K562 (cell line): Measurements from ENCODE around the gene KRTAP2-4. TPM values are rescaled to one million over a fixed set of nuclear protein-coding genes. Genes with fewer than 3 reads are reported as not detected.

Source experiments
- ATAC-seq: fragments of 200-7000 bp; cut with Tn5 transposase; 3 replicates; pipeline ENCODE4 v1.9.1; 2020; ENCODE audit warnings: moderate library complexity
- BruUV-seq: library from RNA; stranded (reverse); fragments of 400-500 nt; replicated peaks from 2 replicates; lab custom pipeline; 2021; lab: Mats Ljungman, UMichigan
- CTCF ChIA-PET: fragments of 300-600 bp; formaldehyde crosslinking; extraction: SDS; loops from one replicate; lab custom pipeline; 2021; ENCODE audit warnings: low intra/inter-chr PET ratio; lab: Yijun Ruan, JAX
- POLR2A ChIA-PET: fragments of 300-600, 350-650 bp; sonication (Branson Sonifier 250); formaldehyde crosslinking; extraction: SDS; loops from one replicate; lab custom pipeline; 2021; ENCODE audit warnings: antibody characterized with exemption, inconsistent platforms; lab: Yijun Ruan, JAX
- DNase-seq, 4 experiments: peaks; one replicate each; pipeline versions ENCODE4 v3.0.0 to v3.0.0-alpha.2; 2011 to 2018; ENCODE audit warnings: low spot score in 3 of 4, mixed read lengths in 3 of 4; ENCODE audit errors: extremely low read depth in 1 of 4
- FAIRE-seq: peaks from 2 replicates; lab custom pipeline; 2011; peaks lifted over from hg19 to GRCh38; lab: Jason Lieb, UNC
- H2AFZ ChIP-seq: 2 replicates; pipeline ENCODE4 v1.6.0; 2011; ENCODE audit warnings: low read depth, low read length, control low read depth, inconsistent platforms
- H3K27ac ChIP-seq: fragments of 200-600 bp; 3 replicates; pipeline ENCODE4 v1.8.0; 2011; ENCODE audit warnings: low read depth, mild to moderate bottlenecking, control low read depth, inconsistent platforms, low read length, moderate library complexity, mixed read lengths; ENCODE audit errors: extremely low read depth
- H3K27me3 ChIP-seq, 2 experiments: fragments of 300-600 bp in 1 of 2; 2 replicates in 1 of 2; 3 replicates in 1 of 2; pipeline versions ENCODE4 v1.6.0 to v1.8.0; 2011; ENCODE audit warnings: inconsistent platforms in 2 of 2, low read length in 2 of 2, mild to moderate bottlenecking in 1 of 2, mixed read lengths in 1 of 2, moderate library complexity in 1 of 2; ENCODE audit not compliant: control insufficient read depth in 2 of 2, insufficient read depth in 2 of 2
- H3K36me3 ChIP-seq: fragments of 300-600 bp; 3 replicates; pipeline ENCODE4 v1.8.0; 2011; ENCODE audit warnings: mild to moderate bottlenecking, low read length, inconsistent platforms; ENCODE audit not compliant: control insufficient read depth, insufficient read depth
- H3K4me1 ChIP-seq, 2 experiments: fragments of 200-600 bp in 1 of 2; replicated peaks in 1 of 2; 2 replicates in 1 of 2; 3 replicates in 1 of 2; pipeline versions ENCODE4 v1.5.1 to v1.8.0; 2011; ENCODE audit warnings: inconsistent platforms in 2 of 2, low read length in 2 of 2, mild to moderate bottlenecking in 1 of 2, mixed read lengths in 1 of 2, moderate library complexity in 1 of 2; ENCODE audit not compliant: control insufficient read depth in 2 of 2, insufficient read depth in 2 of 2
- H3K4me2 ChIP-seq: 2 replicates; pipeline ENCODE4 v1.6.1; 2011; ENCODE audit warnings: low read length, control low read depth, inconsistent platforms, mixed read lengths; ENCODE audit not compliant: insufficient read depth
- H3K4me3 ChIP-seq: fragments of 200-600 bp; sonication (generic), shearing (Covaris generic); 2 replicates; pipeline ENCODE4 v1.5.1; 2016; ENCODE audit warnings: control low read depth, inconsistent platforms
- H3K79me2 ChIP-seq: fragments of 200-600 bp; 3 replicates; pipeline ENCODE4 v1.8.0; 2011; ENCODE audit warnings: low read length, inconsistent platforms; ENCODE audit not compliant: control insufficient read depth, insufficient read depth
- H3K9ac ChIP-seq, 2 experiments: 2 replicates each; pipeline versions ENCODE4 v1.6.0 to v1.6.1; 2011; ENCODE audit warnings: low read depth in 2 of 2, low read length in 2 of 2, control low read depth in 1 of 2, inconsistent platforms in 1 of 2, mild to moderate bottlenecking in 1 of 2, mixed read lengths in 1 of 2; ENCODE audit not compliant: insufficient read depth in 1 of 2
- H3K9me1 ChIP-seq: one replicate; pipeline ENCODE4 v1.6.0; 2011; ENCODE audit warnings: inconsistent platforms, mild to moderate bottlenecking, low read length, moderate library complexity; ENCODE audit not compliant: control insufficient read depth, insufficient read depth
- H3K9me3 ChIP-seq: replicated peaks from 2 replicates; pipeline ENCODE4 v1.5.1; 2011; ENCODE audit warnings: low read depth, low read length, inconsistent platforms; ENCODE audit not compliant: control insufficient read depth, insufficient read depth
- H4K20me1 ChIP-seq: replicated peaks from 2 replicates; pipeline ENCODE4 v1.6.1; 2011; ENCODE audit warnings: low read length, inconsistent platforms, mixed read lengths; ENCODE audit not compliant: control insufficient read depth, insufficient read depth
- BRCA1 ChIP-seq, 2 experiments: fragments of 450-650 bp in 1 of 2; sonication (generic) in 1 of 2; formaldehyde crosslinking in 1 of 2; IDR thresholded peaks; 2 replicates each; pipeline versions ENCODE4 v1.5.0 to v1.6.1; 2017 to 2020; ENCODE audit warnings: mild to moderate bottlenecking in 1 of 2, missing genetic modification reagents in 1 of 2
- CEBPZ ChIP-seq: fragments of 150-350 bp; IDR thresholded peaks from 2 replicates; pipeline ENCODE4 v1.6.1; 2014; ENCODE audit warnings: low read depth, mild to moderate bottlenecking, low read length, borderline replicate concordance
- EP300 ChIP-seq: IDR thresholded peaks from 2 replicates; pipeline ENCODE4 v1.6.1; 2012; ENCODE audit warnings: low read length, improper control_type of control experiment
- NCOA1 ChIP-seq: fragments of 450-650 bp; IDR thresholded peaks from 2 replicates; pipeline ENCODE4 v1.6.1; 2016; ENCODE audit warnings: low read depth
- NCOA6 ChIP-seq: fragments of 450-650 bp; IDR thresholded peaks from 2 replicates; pipeline ENCODE4 v1.6.1; 2017; ENCODE audit warnings: mild to moderate bottlenecking
- NEUROD1 ChIP-seq: fragments of 150-350 bp; IDR thresholded peaks from 2 replicates; pipeline ENCODE4 v1.6.1; 2014; ENCODE audit warnings: borderline replicate concordance, low read length, low read depth; ENCODE audit not compliant: partially characterized antibody
- NR2F6 ChIP-seq: fragments of 450-650 bp; formaldehyde crosslinking; IDR thresholded peaks from 2 replicates; pipeline ENCODE4 v1.4.0; 2020; ENCODE audit warnings: mild to moderate bottlenecking
- PBX2 ChIP-seq, 2 experiments: IDR thresholded peaks in 1 of 2; conservative IDR thresholded peaks in 1 of 2; 2 replicates each; pipeline ENCODE4 v1.6.1; 2016; ENCODE audit warnings: low read depth in 2 of 2, mild to moderate bottlenecking in 1 of 2, missing compliant biosample characterization in 1 of 2, missing genetic modification characterization in 1 of 2, moderate library complexity in 1 of 2
- TEAD2 ChIP-seq: fragments of 450-650 bp; IDR thresholded peaks from 2 replicates; pipeline ENCODE4 v1.6.1; 2016; ENCODE audit warnings: missing genetic modification characterization, control low read depth, missing compliant biosample characterization
- USF2 ChIP-seq: sonication (generic); formaldehyde crosslinking; IDR thresholded peaks from 2 replicates; pipeline ENCODE4 v1.5.0; 2020; ENCODE audit warnings: missing genetic modification reagents
- ZBTB33 ChIP-seq: sonication (generic); formaldehyde crosslinking; IDR thresholded peaks from 2 replicates; pipeline ENCODE4 v1.8.1; 2023; ENCODE audit warnings: mild to moderate bottlenecking, missing genetic modification reagents
- ZFX ChIP-seq: sonication (generic); formaldehyde crosslinking; IDR thresholded peaks from 2 replicates; pipeline ENCODE4 v1.8.0; 2022; ENCODE audit warnings: mild to moderate bottlenecking, missing genetic modification reagents, moderate library complexity
- ZNF175 ChIP-seq: fragments of 200-800 bp; sonication (Bioruptor generic); IDR thresholded peaks from 2 replicates; pipeline ENCODE4 v1.6.1; 2016; ENCODE audit warnings: low read depth, mild to moderate bottlenecking, missing genetic modification characterization, missing compliant biosample characterization
- WGBS: fragments of 100-300 bp; shearing (Covaris generic); methylation state at CpG from one replicate; pipeline ENCODE4 v1.1.6; 2016; ENCODE audit warnings: low coverage, mixed read lengths; ENCODE audit not compliant: insufficient coverage; ENCODE audit errors: missing lambda C conversion rate; 5-methylcytosine and 5-hydroxymethylcytosine counted together
- in situ Hi-C: fragments of 300-500 bp; cut with MboI; formaldehyde crosslinking; loops from 4 replicates; pipeline ENCODE4 v1.15.0; 2018; ENCODE audit warnings: inconsistent platforms, mixed read lengths
- intact Hi-C: fragments of 100-400 bp; cut with micrococcal nuclease; formaldehyde crosslinking; loops from 2 replicates; pipeline ENCODE4 v1.14.2; 2022
- polyA plus RNA-seq, 8 experiments: library from polyadenylated mRNA; depleted of rRNA in 4 of 8; stranded (reverse) in 5 of 8; unstranded in 3 of 8; fragments of >200 nt; fragmentation: Nextera tagmentation in 2 of 8; fragmentation: Illumina TruSeq in 1 of 8; extraction: Ambion mirVana in 2 of 8; extraction: Trizol in 1 of 8; gene quantifications; 2 replicates each; pipeline versions ENCODE4 v1.2.1 to v1.2.3, GENCODE V29; 2011 to 2014; ENCODE audit warnings: inconsistent platforms in 1 of 8, missing spikeins in 1 of 8
- total RNA-seq, 7 experiments: library from RNA; depleted of rRNA in 6 of 7; stranded (reverse); fragments of >200 nt in 6 of 7; fragmentation: Illumina TruSeq in 2 of 7; extraction: Trizol in 2 of 7; gene quantifications; 2 replicates each; pipeline versions ENCODE4 v1.2.1 to v1.2.3, GENCODE V29; 2011 to 2021; ENCODE audit warnings: low replicate concordance in 1 of 7

Gene KRTAP2-4
- total and polyA plus RNA-seq, 9 of the 15 experiments (the other 6 are each of a cell fraction or from before 2014, with no cell fraction given) = not detected

- H3K4me2 ChIP-seq = no peak overlapping the region
- no peak for TF ChIP-seq USF2 (CRISPR knock-in tag)
- TF ChIP-seq EP300 = no peak
- TF ChIP-seq NCOA6 = no peak
- no peak for TF ChIP-seq NCOA1
- no peak for TF ChIP-seq NEUROD1
- no peak for TF ChIP-seq BRCA1 (IDR thresholded peaks at IDR 0.05)
- no peak for TF ChIP-seq BRCA1 (CRISPR knock-in tag; IDR thresholded peaks at IDR 0.05)
- TF ChIP-seq TEAD2 (tag) = no peak
- no peak for TF ChIP-seq ZFX (CRISPR knock-in tag)
- no peak for TF ChIP-seq CEBPZ
- TF ChIP-seq ZNF175 (CRISPR knock-in tag) = no peak
- TF ChIP-seq NR2F6 (CRISPR knock-in tag) = no peak
- TF ChIP-seq PBX2 (CRISPR knock-in tag; IDR thresholded peaks at IDR 0.05; ENCODE audit: low read depth) = no peak
- TF ChIP-seq PBX2 (tag; conservative IDR thresholded peaks at IDR 0.05; ENCODE audit: low read depth) = no peak
- no peak for TF ChIP-seq ZBTB33 (CRISPR knock-in tag)
Observed at GRCh38 chr17:41082626-41083025, 16.9 kb upstream of the KRTAP2-4 start.

More at GRCh38 chr17:41082626-41083025, 16.9 kb upstream of the KRTAP2-4 start:
- WGBS = 0% methylated on average over 4 of the region's 4 CpGs
- ATAC-seq = no peak
- no TSS peak for BruUV-seq
- Histone ChIP-seq H3K9me3 (no peaks in the 10 kb centered on the region), H3K9ac (no peak overlapping the region), H3K4me1 (no peaks in the 10 kb centered on the region), H3K4me3 (no peak overlapping the region), H4K20me1 (no peaks in the 10 kb centered on the region), H2AFZ (no peak overlapping the region), H3K79me2 (no peaks in the 10 kb centered on the region), H3K27me3 (no peaks in the 10 kb centered on the region), H3K9me1 (no peaks in the 10 kb centered on the region), H3K36me3 (no peaks in the 10 kb centered on the region), H3K27ac (no peak overlapping the region)
- FAIRE-seq = no peak
- no peak for DNase-seq
- intact Hi-C loops = no loop called here
- in situ Hi-C loops = no loop called here
- ChIA-PET CTCF (no interaction called here), POLR2A (no interaction called here)
